Measurements from ENCODE around the gene GFOD2.

The GFOD2 gene

DNA sequence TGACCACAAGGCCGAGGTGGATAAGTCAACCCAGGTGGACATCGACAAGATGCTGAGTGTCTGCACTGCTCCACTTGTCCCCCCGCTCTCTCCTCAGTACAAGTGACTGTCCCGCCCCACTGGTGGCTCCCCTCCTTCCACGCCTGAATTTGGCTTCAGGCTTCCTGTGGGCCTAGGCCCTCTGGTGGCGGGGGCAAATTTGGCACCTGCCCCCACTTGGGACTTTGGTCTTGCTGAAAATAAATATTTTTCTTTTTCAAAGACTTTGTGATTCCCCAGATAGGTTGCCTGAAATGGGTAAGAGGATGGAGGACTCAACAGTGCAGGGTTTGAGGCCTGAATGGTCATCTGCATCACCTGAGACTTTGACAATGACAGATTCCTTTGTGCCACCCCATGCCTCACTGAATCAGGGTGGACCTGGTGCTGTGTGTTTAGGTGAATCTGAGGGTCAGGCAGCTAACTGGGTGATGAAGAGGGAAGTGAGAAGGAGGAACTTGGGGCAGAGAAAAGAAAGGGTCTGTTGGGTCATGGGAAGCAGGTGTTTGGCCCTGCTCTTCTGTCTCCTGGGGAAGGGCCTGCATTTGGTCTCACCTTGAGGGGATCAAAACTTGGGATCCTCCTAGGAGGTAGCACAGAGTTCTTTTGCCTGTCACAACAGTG lies 50.5 kb downstream of the GFOD2 start:
- no peak overlapping the region for H3K4me3 ChIP-seq (ENCODE audit: low read depth, low read length)
- TF ChIP-seq, protein P1, sequence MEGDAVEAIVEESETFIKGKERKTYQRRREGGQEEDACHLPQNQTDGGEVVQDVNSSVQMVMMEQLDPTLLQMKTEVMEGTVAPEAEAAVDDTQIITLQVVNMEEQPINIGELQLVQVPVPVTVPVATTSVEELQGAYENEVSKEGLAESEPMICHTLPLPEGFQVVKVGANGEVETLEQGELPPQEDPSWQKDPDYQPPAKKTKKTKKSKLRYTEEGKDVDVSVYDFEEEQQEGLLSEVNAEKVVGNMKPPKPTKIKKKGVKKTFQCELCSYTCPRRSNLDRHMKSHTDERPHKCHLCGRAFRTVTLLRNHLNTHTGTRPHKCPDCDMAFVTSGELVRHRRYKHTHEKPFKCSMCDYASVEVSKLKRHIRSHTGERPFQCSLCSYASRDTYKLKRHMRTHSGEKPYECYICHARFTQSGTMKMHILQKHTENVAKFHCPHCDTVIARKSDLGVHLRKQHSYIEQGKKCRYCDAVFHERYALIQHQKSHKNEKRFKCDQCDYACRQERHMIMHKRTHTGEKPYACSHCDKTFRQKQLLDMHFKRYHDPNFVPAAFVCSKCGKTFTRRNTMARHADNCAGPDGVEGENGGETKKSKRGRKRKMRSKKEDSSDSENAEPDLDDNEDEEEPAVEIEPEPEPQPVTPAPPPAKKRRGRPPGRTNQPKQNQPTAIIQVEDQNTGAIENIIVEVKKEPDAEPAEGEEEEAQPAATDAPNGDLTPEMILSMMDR (IDR thresholded peaks at IDR 0.05; ENCODE audit: insufficient read depth, low read depth, low read length, missing control alignments), result peak; percentile 38
- no peak for DNase-seq (ENCODE audit: low read depth)

DNA sequence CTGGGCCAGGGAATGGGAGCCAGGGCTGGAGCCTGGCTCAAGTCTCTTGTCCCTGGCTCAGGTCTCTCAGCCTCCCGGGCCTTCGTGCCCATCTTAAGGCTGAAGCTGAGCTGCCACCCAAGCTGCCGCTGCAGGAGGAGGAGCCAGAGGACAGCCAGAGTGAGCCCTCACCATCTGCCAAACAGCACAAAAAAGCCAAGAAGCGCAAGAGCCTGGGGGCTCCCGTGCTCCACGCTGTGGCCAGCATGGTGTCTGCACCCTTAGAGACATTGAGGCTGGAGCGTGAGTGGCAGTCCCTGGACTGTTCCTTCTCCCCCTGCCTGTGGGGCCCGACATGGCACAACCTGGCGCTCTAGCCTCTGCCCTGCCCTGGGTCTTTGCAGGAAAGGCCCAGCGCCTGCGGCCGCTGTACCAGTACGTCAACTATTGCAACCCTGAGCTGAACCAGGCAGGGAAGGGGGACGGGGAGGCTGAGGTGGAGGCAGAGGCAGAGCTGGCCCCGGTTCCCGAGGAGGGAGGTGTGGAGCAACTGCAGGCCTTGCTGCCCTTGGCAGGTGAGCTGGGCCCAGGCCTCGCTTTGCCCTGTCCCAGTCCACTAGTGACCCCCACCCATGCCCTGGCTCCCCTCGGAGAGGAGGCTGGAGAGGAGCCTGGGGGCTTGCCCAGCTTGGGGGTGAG lies 51.2 kb downstream of the GFOD2 start:
- DNase-seq (ENCODE audit: low read depth), result peak; percentile 95
- TF ChIP-seq, protein P1 (IDR thresholded peaks at IDR 0.05; ENCODE audit: insufficient read depth, low read depth, low read length, missing control alignments), result peak; percentile 89
- peak overlapping the region; percentile 69; the same call in 1 of the 2 replicates for H3K4me3 ChIP-seq (ENCODE audit: low read depth, low read length)

DNA sequence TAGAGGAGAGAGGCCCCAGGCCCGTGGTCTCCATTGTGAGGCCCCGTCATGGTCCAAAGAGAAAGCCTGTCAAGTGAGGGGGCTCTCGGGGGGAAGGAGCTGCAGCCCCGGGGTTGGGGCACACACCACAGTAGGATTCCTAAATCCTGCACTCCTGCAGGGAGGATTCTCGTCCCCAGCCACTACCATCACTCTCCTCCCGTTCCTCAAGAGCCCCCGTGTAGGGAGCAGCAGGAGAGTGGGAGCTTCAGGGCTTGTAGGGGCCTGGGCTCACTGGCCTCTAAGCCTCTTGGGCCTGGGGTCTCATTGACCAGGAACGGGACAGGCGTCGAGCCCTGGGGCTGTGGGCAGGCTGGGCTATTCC lies 51.7 kb downstream of the GFOD2 start:
- TF ChIP-seq, protein P1 (IDR thresholded peaks at IDR 0.05; ENCODE audit: insufficient read depth, low read depth, low read length, missing control alignments), result no peak
- peak overlapping the region; percentile 69 for H3K4me3 ChIP-seq (ENCODE audit: low read depth, low read length)
- DNase-seq (ENCODE audit: low read depth), result no peak

DNA sequence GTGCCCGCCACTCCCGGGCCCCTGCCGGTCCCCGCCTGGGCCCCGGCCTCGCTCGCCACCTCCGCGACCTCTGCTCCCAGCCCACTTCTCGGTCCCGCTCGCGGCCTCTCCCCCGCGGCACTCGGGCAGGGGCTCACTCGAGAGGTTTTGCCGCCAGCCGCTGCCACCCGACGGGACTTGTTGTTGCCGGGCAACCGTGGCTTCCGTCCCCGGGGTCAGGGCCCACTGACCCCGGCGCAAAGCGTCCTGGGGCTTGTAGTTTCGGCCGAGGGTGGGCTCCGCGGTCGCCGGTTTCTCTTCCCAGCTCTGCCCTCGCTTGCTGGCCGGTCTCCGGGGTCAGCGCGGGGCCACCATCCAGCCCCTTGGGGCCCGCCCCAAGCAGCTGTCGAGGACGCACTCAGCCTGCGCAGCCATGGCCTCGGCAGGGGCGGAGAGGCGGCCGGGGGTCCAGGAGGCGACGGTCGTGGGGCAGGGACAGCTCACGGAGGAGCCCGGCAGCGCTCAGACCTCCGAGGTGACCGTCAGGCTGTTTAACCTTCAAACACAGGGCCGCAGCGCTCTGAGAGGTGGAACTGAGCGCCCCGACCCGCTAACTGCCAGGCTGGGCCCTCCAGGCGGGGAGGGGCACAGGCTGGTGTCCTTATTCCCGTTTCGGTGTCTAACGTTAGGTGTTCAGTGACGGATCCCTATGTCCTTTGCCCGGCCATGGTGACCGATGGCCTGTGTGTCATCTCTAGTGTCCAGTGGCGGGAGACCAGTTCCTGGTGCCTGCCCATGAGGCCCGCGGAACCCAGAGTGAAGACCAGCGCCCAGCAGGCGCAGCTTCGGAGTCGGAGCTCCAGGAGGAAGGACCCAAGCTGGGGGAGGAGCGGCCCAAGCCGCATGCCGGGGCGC lies 52.3 kb downstream of the GFOD2 start, which contains the start of the genes C16orf86 and ENKD1:
Gene C16orf86 (plus strand): TSS at position 256 of the 894 bp plus-strand sequence. CDS start 157 bp downstream, at position 413.
Gene ENKD1 (minus strand): TSS at position 192 of the 894 bp plus-strand sequence. CDS start 308 bp downstream, outside the sequence.
- H3K4me3 ChIP-seq (ENCODE audit: low read depth, low read length), result peak within 1 kb of the TSS; percentile 69
- TF ChIP-seq, protein P1 (IDR thresholded peaks at IDR 0.05; ENCODE audit: insufficient read depth, low read depth, low read length, missing control alignments), result no peak
- peak; percentile 90 for DNase-seq (ENCODE audit: low read depth)

DNA sequence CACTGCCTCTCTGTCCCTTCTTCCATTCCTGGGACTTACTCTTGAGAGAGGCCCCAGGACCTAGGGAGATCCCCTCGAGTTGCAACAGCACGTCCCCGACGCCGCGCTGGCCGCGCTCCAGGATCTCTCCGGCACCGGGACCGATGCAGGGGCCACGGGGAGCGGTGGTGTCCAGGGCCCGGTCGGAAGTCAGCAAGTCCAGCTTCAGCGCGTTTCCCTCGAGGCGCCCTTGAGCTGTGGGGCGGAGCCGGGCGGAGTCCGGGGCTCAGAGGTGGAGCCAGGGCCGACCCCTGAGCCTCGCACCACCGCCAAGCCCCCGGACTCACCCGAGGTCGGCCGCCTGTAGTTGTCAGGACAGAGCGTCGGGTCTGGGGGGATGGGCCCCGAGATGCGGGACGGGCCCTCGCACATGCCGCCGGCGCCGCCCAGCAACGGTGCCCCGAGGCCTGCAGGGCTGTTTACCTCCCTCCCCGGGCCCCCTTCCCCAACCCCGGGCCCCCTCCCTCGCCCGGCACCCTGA lies 53.0 kb downstream of the GFOD2 start:
- H3K4me3 ChIP-seq (ENCODE audit: low read depth, low read length), result peak overlapping the region; percentile 69
- TF ChIP-seq, protein P1 (IDR thresholded peaks at IDR 0.05; ENCODE audit: insufficient read depth, low read depth, low read length, missing control alignments), result no peak
- DNase-seq (ENCODE audit: low read depth), result no peak

DNA sequence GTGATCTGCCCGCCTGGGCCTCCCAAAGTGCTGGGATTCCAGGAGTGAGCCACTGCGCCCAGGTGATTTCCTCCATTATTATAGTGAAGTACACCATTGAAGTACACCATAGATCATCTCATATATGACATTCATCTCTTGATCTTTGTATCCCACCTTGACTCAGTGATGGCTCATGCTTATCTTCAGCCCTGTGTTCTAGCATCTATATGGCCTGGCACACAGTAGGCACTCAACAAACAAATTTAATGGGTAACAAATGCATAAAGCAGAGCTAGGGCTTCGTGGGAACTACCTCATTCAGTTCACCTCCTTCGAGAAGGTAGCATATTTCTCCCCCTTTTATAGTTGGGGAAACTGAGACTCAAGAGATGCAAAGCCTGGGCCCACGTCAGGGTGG lies 53.5 kb downstream of the GFOD2 start:
- DNase-seq (ENCODE audit: low read depth), result no peak
- TF ChIP-seq, protein P1 (IDR thresholded peaks at IDR 0.05; ENCODE audit: insufficient read depth, low read depth, low read length, missing control alignments), result no peak

More for the DNA sequence above, 53.5 kb downstream of the GFOD2 start:
- H3K4me3 ChIP-seq (ENCODE audit: low read depth, low read length), result peak overlapping the region; percentile 69

Data from GM12865 (cell line).